HT-29 (cell line): Measurements from ENCODE around the gene ATP6V1D. TPM values are rescaled to one million over a fixed set of nuclear protein-coding genes. Genes with fewer than 3 reads are reported as not detected.
A peak's percentile ranks its signal among the peaks of the same experiment; 100 is the strongest.
"Not testable (repeated sequence)": the region's sequence is repeated elsewhere in the genome, so short reads cannot be mapped to it uniquely, and the experiment has no call there.

Experiments
- DNase-seq: peaks from one replicate; pipeline ENCODE4 v3.0.0-alpha.2; 2015; ENCODE audit warnings: low spot score
- total RNA-seq: library from RNA; depleted of rRNA; stranded (reverse); fragments of >200 nt; shearing (Covaris generic); gene quantifications from 2 replicates; pipeline ENCODE4 v1.2.3, GENCODE V29; 2014

The ATP6V1D gene
- total RNA-seq, 1 experiment from 2014 or later, result 27.3 TPM

GRCh38 chr14:67371247-67372148 lies 11.9 kb upstream of the ATP6V1D start:
- no peak for DNase-seq

DNA sequence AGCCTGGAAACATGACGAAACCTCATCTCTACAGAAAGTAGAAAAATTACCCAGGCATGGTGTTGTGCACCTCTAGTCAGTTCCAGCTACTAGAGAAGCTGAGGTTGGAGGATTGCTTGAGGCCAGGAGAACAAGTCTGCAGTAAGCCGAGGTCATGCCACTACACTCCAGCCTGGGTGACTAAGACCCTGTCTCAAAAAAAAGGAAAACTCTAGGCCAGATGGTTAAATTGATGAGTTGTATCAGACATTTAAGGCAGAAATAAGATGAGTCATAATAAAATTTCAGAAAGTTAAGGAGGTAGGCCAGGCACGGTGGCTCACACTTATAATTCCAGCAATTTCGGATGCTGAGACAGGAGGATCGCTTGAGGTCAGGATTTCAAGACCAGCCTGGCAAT lies 11.2 kb upstream of the ATP6V1D start:
- DNase-seq, result no peak

DNA sequence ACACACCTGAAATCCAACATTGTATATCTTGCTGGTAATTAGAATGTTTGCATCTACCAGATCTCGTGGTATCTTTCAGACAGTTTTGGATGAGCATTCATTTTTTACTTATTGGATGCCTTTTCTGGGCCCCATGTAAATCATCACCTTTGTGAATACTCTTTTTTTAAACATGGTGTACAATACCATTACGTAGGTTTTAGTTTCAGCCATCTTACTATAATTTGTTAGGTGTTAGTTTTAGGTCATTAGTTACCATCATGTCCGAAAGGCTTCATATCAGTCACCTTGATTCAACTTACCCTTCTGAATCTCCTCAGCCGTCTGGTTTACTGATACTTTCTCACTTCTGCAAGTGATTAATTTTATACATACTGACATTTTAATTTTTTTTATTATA lies 5.9 kb upstream of the ATP6V1D start:
- DNase-seq, result no peak

GRCh38 chr14:67360470-67361206 lies 1.0 kb upstream of the ATP6V1D start:
- no peak for DNase-seq

DNA sequence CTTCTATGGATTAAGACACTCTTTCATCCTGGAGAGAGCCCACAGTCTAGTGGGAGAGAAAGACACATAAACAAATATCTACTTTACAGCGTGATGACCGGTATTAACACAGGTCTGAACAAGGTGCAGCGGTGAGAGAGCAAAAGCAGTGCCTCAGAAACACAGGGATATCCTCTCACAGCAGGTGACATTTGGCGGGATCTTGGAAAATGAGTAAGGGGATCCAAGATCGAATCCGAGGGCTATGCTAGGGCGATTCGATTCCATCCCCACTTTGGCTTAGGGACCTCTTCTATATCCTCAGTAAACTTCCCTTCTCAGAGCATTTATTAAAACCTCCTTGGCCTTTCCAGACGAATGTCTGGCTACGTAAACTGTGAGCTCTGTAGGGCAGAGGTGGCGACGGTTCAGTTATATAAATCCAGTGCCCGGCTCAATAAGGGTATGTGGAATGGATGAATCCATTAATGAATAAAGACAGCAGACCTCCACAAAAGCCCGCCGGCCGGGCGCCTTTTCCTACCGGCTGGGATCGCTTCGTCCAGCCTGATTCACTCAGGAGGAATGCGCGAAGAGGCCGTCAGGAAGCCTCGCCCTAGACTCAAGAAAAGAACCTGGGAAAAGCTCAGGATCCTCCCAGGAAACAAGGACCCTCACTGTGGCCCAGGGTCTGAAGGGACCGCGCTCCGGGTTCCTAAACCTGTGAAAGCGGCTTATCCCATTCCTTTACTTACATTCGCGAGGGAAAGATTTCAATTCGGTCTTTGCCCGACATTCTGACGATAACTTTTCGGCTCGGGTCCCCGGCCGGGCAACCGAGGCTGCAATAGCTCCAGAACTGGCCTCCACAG lies 455 bp downstream of the ATP6V1D start:
- DNase-seq, result peak; percentile 38

GRCh38 chr14:67357969-67358354 lies 1.6 kb downstream of the ATP6V1D start:
- DNase-seq, result no peak

DNA sequence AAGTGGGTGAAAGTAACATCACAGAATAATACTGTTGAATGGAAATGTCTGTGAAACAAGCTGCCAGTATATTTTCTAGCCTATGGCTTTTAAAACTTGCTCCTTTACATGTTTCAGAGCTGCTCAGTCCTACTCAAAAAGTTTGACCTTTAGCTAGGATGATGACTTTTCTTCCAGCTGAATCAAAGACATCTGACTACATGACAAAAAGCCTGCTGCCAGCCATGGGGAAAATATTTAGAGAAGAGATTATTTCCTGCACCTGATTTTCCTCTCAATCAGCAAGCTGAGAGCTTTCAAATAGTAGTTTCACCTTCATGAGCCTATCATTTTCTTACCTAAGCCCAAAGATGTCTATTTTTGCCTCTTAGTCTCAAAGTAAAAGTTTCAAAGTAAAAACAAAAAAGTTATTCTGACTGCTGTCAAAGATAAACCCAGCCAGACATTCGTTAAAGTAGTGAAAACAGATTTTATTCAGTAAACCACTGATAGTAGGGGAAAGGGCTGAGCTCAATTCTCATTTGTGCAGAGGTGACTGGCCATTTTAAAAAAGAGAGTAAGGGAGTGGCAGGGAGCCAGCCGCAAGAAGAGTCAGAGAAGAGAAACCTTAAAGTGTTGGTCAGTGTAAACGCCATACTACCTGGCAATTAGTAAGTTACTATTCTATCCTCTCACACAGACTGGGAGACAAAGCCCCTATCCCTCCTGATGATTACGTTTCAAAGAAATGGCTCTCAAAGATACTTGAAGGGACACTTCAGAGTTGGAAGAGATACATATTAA lies 2.2 kb downstream of the ATP6V1D start:
- no peak for DNase-seq

GRCh38 chr14:67352055-67352454 lies 7.5 kb downstream of the ATP6V1D start:
- no peak for DNase-seq

DNA sequence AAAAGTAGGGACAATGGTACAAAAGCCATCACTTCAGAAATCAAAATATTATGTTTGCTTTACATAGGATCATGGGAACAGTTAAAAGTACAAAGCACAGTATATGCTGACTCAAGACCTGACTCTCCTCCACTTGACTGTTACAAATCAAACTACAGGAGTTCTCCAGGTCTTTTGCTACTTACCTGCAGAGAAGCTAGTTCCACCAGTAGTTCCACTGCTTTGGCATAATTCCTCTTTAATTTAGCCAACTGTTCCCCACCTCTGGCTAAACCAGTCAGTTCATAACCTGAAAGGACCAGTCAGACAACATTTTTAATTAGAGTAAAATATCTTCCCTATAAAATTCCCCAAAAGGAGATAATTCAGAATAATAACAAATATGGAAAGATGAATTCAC lies 14.0 kb downstream of the ATP6V1D start:
- DNase-seq, result no peak

DNA sequence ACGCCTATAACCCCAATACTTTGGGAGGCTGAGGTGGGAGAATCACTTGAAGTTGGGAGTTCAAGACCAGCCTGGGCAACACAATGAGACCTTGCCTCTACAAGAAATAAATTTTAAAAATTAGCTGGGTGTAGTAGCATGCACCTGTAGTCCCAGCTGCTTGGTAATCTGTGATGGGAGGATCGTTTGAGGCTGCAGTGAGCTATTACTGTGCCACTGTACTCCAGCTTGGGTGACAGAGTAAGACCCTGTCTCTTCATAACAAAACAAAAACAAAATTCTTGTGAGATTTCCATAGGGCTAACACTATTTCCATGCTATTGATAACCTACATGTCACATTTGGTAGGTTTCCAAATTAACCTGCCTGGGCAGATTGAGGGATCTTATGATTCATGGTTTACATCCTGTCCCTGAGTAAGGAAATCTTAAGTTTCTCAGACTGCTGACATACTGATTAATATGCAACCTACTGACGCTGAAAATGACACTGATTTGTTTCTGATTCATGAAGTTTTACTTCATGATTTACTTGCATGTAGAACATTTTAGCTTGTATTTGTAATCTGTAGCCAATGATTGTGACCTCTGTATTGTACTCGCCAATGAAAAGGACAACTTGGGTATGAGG lies 15.9 kb downstream of the ATP6V1D start:
- DNase-seq, result no peak

DNA sequence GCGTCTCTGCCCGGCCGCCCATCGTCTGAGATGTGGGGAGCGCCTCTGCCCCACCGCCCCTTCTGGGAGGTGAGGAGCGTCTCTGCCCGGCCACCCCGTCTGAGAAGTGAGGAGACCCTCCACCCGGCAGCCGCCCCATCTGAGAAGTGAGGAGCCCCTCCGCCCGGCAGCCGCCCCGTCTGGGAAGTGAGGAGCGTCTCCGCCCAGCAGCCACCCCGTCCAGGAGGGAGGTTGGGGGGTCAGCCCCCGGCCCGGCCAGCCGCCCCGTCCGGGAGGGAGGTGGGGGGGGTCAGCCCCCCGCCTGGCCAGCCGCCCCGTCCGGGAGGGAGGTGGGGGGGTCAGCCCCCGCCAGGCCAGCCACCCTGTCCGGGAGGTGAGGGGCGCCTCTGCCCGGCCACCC lies 18.4 kb downstream of the ATP6V1D start:
- DNase-seq, result not testable (repeated sequence)

- peak; percentile 34 for DNase-seq
These were observed 23.8 kb downstream of the ATP6V1D start for GRCh38 chr14:67335781-67336180.

DNA sequence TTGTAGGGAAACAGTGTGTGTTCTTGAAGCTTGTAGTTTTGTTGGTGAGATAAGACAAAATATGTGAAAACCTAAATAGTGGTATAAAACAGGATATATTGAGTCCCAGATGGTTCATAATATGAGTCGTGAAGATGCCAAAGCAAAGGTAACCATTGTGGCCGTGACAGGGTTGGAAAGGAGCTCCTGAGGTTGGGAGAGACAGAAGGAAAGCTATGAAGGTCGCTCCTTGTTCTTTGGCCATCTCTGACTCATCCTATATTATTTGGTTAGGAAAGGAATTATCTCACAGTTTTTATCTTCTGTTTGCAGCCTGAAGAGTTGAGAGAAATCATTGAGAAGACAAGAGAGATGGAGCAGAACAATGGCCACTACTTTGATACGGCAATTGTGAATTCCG lies 27.1 kb downstream of the ATP6V1D start:
- DNase-seq, result no peak

DNA sequence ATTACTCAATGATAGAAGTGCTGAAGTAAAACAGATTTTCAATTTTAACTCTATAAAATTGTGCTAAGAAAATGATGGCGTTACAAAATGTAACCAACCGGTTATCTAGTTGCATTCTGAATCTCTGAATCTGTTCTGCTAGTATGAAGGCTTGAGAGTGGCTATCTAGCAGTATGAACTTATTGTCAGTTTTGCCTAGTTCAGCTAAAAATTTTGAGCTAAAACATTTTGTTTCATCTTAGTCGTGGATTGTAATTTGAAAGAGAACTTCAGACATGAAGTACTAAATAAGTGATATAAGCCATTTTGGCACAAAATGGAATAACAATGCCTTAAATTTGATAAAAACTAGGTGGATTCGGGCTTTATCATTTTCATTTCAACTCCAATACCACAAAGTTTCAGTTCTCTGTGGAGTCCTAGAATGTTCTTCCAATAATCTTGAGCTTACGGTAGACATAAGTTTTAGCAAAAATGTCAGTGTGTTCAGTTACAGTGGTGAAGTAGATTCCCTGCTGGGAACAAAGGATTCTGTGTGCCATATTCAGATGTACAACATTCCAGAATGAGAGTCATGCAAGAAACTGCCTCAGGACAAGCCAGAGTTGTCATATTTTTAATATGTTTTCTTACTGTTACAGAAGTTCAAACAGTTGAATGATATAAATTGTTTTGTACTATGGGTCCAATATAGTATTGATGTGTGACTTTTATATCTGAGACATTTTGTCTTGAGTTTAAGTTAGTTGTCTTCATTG lies 28.1 kb downstream of the ATP6V1D start:
- DNase-seq, result no peak

DNA sequence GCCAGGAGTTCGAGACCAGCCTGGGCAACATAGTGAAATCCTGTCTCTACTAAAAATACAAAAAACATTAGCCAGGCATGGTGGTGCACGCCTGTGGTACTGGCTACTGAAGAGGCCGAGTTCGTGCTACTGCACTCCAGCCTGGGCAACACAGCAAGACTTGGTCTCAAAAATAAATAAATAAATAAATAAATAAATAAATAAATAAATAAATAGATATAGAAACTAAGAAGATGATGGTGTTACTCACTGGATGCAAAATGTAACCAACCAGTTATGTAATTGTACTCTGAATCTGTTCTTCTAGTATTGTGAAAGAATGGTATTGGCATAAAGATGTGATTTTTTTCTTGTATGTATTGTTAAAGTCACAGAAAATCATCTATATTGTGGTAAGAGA lies 29.9 kb downstream of the ATP6V1D start:
- DNase-seq, result not testable (repeated sequence)

DNA sequence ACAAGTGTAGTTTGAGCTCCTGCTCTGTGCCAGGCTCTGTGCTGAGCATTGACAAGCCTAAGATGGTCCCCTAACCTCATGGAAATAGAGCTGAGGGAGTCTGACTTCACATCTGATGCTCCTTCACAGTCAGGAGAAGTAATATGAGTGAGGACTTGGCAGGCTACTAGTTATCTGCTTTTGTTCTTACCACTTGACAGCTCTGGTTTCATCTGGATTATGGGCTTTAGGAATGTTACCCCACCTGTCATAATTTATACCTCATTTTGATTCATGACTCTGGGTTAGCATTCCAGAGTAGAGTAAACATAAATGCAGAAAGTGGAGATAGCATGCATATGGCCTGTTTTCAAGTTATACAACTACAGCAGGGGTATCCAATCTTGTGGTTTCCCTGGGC lies 40.5 kb downstream of the ATP6V1D start:
- peak; percentile 7 for DNase-seq

DNA sequence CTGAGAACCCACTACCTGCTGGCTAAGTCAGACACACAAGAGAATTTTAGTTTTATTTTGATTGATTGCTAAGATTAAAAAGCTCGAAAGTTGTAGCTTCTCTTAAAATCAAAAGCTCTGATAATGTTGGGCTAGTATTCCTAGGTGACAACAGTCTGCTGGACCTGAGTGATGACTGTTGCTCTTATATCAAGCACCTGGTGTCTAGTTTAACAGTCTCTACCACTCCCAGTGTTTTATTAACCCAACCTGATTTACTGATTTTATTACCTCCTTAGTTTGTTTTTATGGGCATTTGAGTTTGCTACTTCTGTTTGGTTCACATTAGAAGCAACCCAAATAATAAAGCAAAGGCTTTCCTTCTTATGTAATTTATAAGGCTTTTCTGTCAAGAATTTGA lies 41.8 kb downstream of the ATP6V1D start:
- DNase-seq, result peak; percentile 6

DNA sequence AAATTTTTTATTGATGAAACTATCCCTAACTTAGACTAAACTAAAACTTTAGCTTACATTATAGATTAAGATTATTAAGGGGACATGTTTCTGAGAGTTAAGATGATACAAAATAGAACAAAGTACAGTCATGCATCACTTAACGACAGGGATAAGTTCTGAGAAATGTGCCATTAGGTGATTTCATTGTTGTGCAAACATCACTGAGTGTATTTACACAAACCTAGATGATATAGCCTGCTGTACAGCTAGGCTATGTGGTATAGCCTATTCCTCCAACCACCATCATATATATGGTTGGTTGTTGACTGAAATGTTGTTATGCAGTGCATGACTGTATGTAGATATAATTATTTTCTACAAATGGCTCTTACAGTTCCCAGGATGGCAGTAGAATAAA lies 46.5 kb downstream of the ATP6V1D start:
- no peak for DNase-seq

DNA sequence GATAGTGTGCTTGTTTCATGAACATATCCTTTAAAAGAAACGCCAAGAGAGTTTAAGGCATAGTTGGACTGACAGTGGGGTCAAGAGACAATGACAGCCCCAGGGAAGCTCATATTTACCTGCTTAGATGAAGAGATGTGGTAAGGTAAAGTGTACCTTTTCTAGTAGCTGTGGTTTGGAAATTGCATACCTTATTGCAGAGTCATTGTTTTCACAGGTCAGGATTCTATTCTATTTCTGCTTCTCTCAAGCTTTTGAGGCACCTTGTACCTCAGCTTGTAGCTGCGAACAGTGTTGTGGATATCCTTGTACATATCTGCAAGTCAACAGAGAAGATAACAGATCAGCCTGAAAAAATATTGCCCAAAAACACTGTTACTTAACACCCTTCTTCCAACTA lies 47.7 kb downstream of the ATP6V1D start:
- DNase-seq, result no peak
